CD14-positive monocyte (primary cell): ENCODE results near the gene ANGPTL2. TPM values are rescaled to one million over a fixed set of nuclear protein-coding genes. Genes with fewer than 3 reads are reported as not detected.

Experiments
- DNase-seq, 3 donors: peaks; one replicate each; pipeline ENCODE4 v3.0.0-alpha.2; 2011 to 2022
- H2AFZ ChIP-seq: 2 replicates; pipeline ENCODE4 v1.6.0; 2012; ENCODE audit warnings: mild to moderate bottlenecking, low read depth, low read length, inconsistent platforms; ENCODE audit not compliant: insufficient read depth, poor library complexity, severe bottlenecking
- H3K27ac ChIP-seq, 2 donors: 1 replicate in 1 of 2; 2 replicates in 1 of 2; pipeline ENCODE4 v1.5.1; 2012 to 2013; ENCODE audit warnings: low read length in 2 of 2, control low read depth in 1 of 2, inconsistent platforms in 1 of 2, low read depth in 1 of 2, mild to moderate bottlenecking in 1 of 2
- H3K27me3 ChIP-seq, 2 donors: one replicate each; pipeline versions ENCODE4 v1.6.0 to v1.6.1; 2011 to 2013; ENCODE audit warnings: low read length in 2 of 2; ENCODE audit not compliant: control insufficient read depth in 2 of 2, insufficient read depth in 2 of 2
- H3K36me3 ChIP-seq, 2 donors: replicated peaks in 1 of 2; 1 replicate in 1 of 2; 2 replicates in 1 of 2; pipeline versions ENCODE4 v1.5.1 to v1.6.1; 2012 to 2013; ENCODE audit warnings: low read length in 2 of 2, control low read depth in 1 of 2, inconsistent platforms in 1 of 2, mild to moderate bottlenecking in 1 of 2; ENCODE audit not compliant: insufficient read depth in 2 of 2, control insufficient read depth in 1 of 2
- H3K4me1 ChIP-seq, 2 donors: 1 replicate in 1 of 2; 2 replicates in 1 of 2; pipeline versions ENCODE4 v1.5.1 to v1.6.1; 2012 to 2013; ENCODE audit warnings: low read length in 2 of 2, control low read depth in 1 of 2, inconsistent platforms in 1 of 2, mild to moderate bottlenecking in 1 of 2, moderate library complexity in 1 of 2; ENCODE audit not compliant: insufficient read depth in 2 of 2, control insufficient read depth in 1 of 2
- H3K4me2 ChIP-seq: replicated peaks from 2 replicates; pipeline ENCODE3; 2012; ENCODE audit warnings: low read length, moderate library complexity, mild to moderate bottlenecking; ENCODE audit not compliant: poor library complexity, severe bottlenecking; ENCODE audit errors: extremely low read depth
- H3K4me3 ChIP-seq, 3 experiments: fragments of 200-600 bp in 1 of 3; sonication (generic) in 1 of 3; replicated peaks in 1 of 3; 1 replicate in 2 of 3; 2 replicates in 1 of 3; pipeline ENCODE4 v1.5.1; 2011 to 2013; ENCODE audit warnings: low read length in 3 of 3, mild to moderate bottlenecking in 3 of 3, control low read depth in 2 of 3, low read depth in 2 of 3, inconsistent platforms in 1 of 3, moderate library complexity in 1 of 3
- H3K79me2 ChIP-seq: 2 replicates; pipeline ENCODE4 v1.6.0; 2012; ENCODE audit warnings: mild to moderate bottlenecking, control low read depth, inconsistent platforms, low read length, moderate library complexity; ENCODE audit not compliant: insufficient read depth
- H3K9ac ChIP-seq: 2 replicates; pipeline ENCODE4 v1.6.0; 2017; ENCODE audit warnings: low read length, mild to moderate bottlenecking; ENCODE audit not compliant: insufficient read depth, poor library complexity, severe bottlenecking
- H3K9me3 ChIP-seq, 2 donors: replicated peaks in 1 of 2; 1 replicate in 1 of 2; 2 replicates in 1 of 2; pipeline versions ENCODE4 v1.5.1 to v1.6.1; 2012 to 2013; ENCODE audit warnings: low read length in 2 of 2, control low read depth in 1 of 2; ENCODE audit not compliant: control insufficient read depth in 1 of 2, insufficient read depth in 1 of 2
- H4K20me1 ChIP-seq: 2 replicates; pipeline ENCODE4 v1.6.0; 2012; ENCODE audit warnings: mild to moderate bottlenecking, low read length, control low read depth, moderate library complexity; ENCODE audit not compliant: insufficient read depth
- H3K27ac Mint-ChIP-seq, 7 donors: one replicate each; pipeline ENCODE4 v1.8.0; 2020; ENCODE audit warnings: mild to moderate bottlenecking in 7 of 7, mixed read lengths in 7 of 7, moderate library complexity in 6 of 7, inconsistent platforms in 2 of 7
- H3K27me3 Mint-ChIP-seq, 3 donors: one replicate each; pipeline ENCODE4 v1.8.0; 2021 to 2022; ENCODE audit warnings: low read depth in 3 of 3, mild to moderate bottlenecking in 3 of 3, mixed read lengths in 3 of 3, moderate library complexity in 3 of 3, inconsistent platforms in 1 of 3
- H3K36me3 Mint-ChIP-seq, 2 donors: one replicate each; pipeline ENCODE4 v1.8.0; 2020; ENCODE audit warnings: mixed read lengths in 2 of 2, inconsistent platforms in 1 of 2, mild to moderate bottlenecking in 1 of 2
- H3K4me1 Mint-ChIP-seq: one replicate; pipeline ENCODE4 v1.8.0; 2020; ENCODE audit warnings: mild to moderate bottlenecking, mixed read lengths
- H3K4me3 Mint-ChIP-seq, 2 donors: one replicate each; pipeline ENCODE4 v1.8.0; 2020; ENCODE audit warnings: mild to moderate bottlenecking in 2 of 2, mixed read lengths in 2 of 2, moderate library complexity in 1 of 2
- H3K9me3 Mint-ChIP-seq, 7 donors: one replicate each; pipeline ENCODE4 v1.8.0; 2020 to 2022; ENCODE audit warnings: mixed read lengths in 7 of 7, mild to moderate bottlenecking in 6 of 7, moderate library complexity in 6 of 7, inconsistent platforms in 2 of 7
- CTCF ChIP-seq: fragments of 200-600 bp; IDR thresholded peaks from one replicate; pipeline ENCODE4 v1.8.0; 2022; ENCODE audit warnings: antibody characterized with exemption, mild to moderate bottlenecking
- WGBS: methylation state at CpG from one replicate; pipeline ENCODE4 v1.1.5; 2013; ENCODE audit warnings: missing lambda C conversion rate; ENCODE audit not compliant: insufficient coverage; 5-methylcytosine and 5-hydroxymethylcytosine counted together
- intact Hi-C, 2 donors: fragments of 100-400 bp; cut with micrococcal nuclease; formaldehyde crosslinking; loops; one replicate each; pipeline versions ENCODE4 v1.15.0 to v1.15.1; 2023
- polyA plus RNA-seq, 3 donors: library from polyadenylated mRNA; depleted of rRNA in 1 of 3; unstranded in 2 of 3; stranded (reverse) in 1 of 3; fragments of 300-500 nt in 2 of 3; fragments of >200 nt in 1 of 3; fragmentation: Illumina TruSeq in 2 of 3; gene quantifications; 1 replicate in 2 of 3; 2 replicates in 1 of 3; pipeline ENCODE4 v1.2.3, GENCODE V29; 2012 to 2021

The ANGPTL2 gene
- polyA plus RNA-seq, 3 donors: not detected

- Histone ChIP-seq H3K4me1 (no peaks in the 10 kb centered on the region), H3K4me2 (no peak overlapping the region), H3K4me3 (no peak overlapping the region), H3K9me3 (no peaks in the 10 kb centered on the region), H2AFZ (no peak overlapping the region), H3K79me2 (no peaks in the 10 kb centered on the region), H4K20me1 (no peaks in the 10 kb centered on the region), H3K36me3 (no peaks in the 10 kb centered on the region), H3K27me3 (no peaks in the 10 kb centered on the region), H3K9ac (no peak overlapping the region), H3K27ac (no peak overlapping the region)
- Mint-ChIP-seq H3K4me1 (no peaks in the 10 kb centered on the region), H3K9me3 (no peaks in the 10 kb centered on the region), H3K27me3 (no peaks in the 10 kb centered on the region), H3K4me3 (no peak overlapping the region), H3K36me3 (peaks cover 0 to 21% of the 10 kb centered on the region in 2 donors), H3K27ac (no peak overlapping the region)
- DNase-seq: no peak
- intact Hi-C loops: no loop called here
- no peak for TF ChIP-seq CTCF
- no CpG with 5 or more reads among the region's 2 CpGs for WGBS
Observed at GRCh38 chr9:127059030-127059429, 63.4 kb downstream of the ANGPTL2 start.

- Histone ChIP-seq H3K9me3 (no peaks in the 10 kb centered on the region), H3K79me2 (no peaks in the 10 kb centered on the region), H3K4me2 (no peak overlapping the region), H3K27ac (no peak overlapping the region), H4K20me1 (no peaks in the 10 kb centered on the region), H3K27me3 (no peaks in the 10 kb centered on the region), H3K9ac (no peak overlapping the region), H3K4me1 (no peaks in the 10 kb centered on the region), H3K4me3 (no peak overlapping the region), H2AFZ (no peak overlapping the region), H3K36me3 (no peaks in the 10 kb centered on the region)
- H3K4me1 Mint-ChIP-seq: no peaks in the 10 kb centered on the region
- intact Hi-C loops: no loop called here
- no peaks in the 10 kb centered on the region for H3K27me3 Mint-ChIP-seq
- TF ChIP-seq CTCF: no peak
- H3K27ac Mint-ChIP-seq: no peak overlapping the region
- no peak for DNase-seq
- no peaks in the 10 kb centered on the region for H3K9me3 Mint-ChIP-seq
- peaks cover 0 to 25% of the 10 kb centered on the region in 2 donors for H3K36me3 Mint-ChIP-seq
- no CpG with 5 or more reads among the region's 4 CpGs for WGBS
- H3K4me3 Mint-ChIP-seq: no peak overlapping the region
Observed at GRCh38 chr9:127058645-127059021, 63.8 kb downstream of the ANGPTL2 start.
